PC-9 (cell line): ENCODE results near the gene IL1F10.

Source experiments
- EZH2 ChIP-seq: fragments of 200-600 bp; sonication (generic); IDR thresholded peaks from 2 replicates; pipeline ENCODE4 v1.8.0; 2017; ENCODE audit warnings: antibody characterized with exemption, low read depth
- TF ChIP-seq, protein P1 (sequence below): fragments of 200-600 bp; sonication (generic); conservative IDR thresholded peaks from 2 replicates; pipeline ENCODE4 v1.6.1; 2017; ENCODE audit warnings: mixed run types, antibody characterized with exemption, mild to moderate bottlenecking, moderate library complexity

DNA sequence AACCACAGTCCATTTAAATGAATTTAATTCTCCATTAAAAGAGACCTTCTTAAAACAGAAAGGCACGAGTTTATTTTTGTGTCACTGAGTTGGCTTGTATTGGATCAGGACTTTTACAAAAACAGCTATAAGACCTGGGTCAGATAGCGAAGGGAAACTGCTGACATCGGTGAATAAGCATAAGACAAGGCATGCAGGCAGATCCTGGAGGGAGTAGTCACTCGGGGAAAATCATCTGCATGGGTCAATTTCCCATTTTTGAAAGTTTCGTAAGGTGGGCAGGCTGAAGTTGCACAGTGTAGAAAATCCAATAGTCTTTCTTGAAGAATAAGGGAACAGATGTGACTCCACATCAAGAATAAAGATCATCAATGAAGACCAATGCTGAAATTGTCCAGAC lies 28.1 kb upstream of the IL1F10 start:
- TF ChIP-seq, protein P1, sequence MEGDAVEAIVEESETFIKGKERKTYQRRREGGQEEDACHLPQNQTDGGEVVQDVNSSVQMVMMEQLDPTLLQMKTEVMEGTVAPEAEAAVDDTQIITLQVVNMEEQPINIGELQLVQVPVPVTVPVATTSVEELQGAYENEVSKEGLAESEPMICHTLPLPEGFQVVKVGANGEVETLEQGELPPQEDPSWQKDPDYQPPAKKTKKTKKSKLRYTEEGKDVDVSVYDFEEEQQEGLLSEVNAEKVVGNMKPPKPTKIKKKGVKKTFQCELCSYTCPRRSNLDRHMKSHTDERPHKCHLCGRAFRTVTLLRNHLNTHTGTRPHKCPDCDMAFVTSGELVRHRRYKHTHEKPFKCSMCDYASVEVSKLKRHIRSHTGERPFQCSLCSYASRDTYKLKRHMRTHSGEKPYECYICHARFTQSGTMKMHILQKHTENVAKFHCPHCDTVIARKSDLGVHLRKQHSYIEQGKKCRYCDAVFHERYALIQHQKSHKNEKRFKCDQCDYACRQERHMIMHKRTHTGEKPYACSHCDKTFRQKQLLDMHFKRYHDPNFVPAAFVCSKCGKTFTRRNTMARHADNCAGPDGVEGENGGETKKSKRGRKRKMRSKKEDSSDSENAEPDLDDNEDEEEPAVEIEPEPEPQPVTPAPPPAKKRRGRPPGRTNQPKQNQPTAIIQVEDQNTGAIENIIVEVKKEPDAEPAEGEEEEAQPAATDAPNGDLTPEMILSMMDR: no peak
- TF ChIP-seq EZH2: no peak
